Upper lobe of left lung (tissue), 6 donors: ENCODE measurements around the gene CDHR5. TPM values are rescaled to one million over a fixed set of nuclear protein-coding genes. Genes with fewer than 3 reads are reported as not detected.

Source experiments
- ATAC-seq, 2 donors: fragments of 200-7000 bp; cut with Tn5 transposase; one replicate each; pipeline ENCODE4 v1.9.1; 2022; ENCODE audit warnings: mild to moderate bottlenecking in 2 of 2, moderate library complexity in 2 of 2; ENCODE audit not compliant: low FRiP score in 2 of 2
- DNase-seq, 2 donors: peaks; one replicate each; pipeline ENCODE4 v3.0.0-alpha.2; 2019 to 2020
- H3K27ac ChIP-seq, 4 donors: fragments of 200-600 bp; sonication (generic); one replicate each; pipeline ENCODE4 v1.5.1; 2016 to 2019
- H3K27me3 ChIP-seq, 4 donors: fragments of 200-600 bp; sonication (generic); one replicate each; pipeline ENCODE4 v1.5.1; 2017 to 2019
- H3K36me3 ChIP-seq, 4 donors: fragments of 200-600 bp; sonication (generic); one replicate each; pipeline ENCODE4 v1.5.1; 2016 to 2019
- H3K4me1 ChIP-seq, 4 donors: fragments of 200-600 bp; sonication (generic); one replicate each; pipeline ENCODE4 v1.5.1; 2018 to 2019
- H3K4me3 ChIP-seq, 4 donors: fragments of 200-600 bp; sonication (generic); one replicate each; pipeline ENCODE4 v1.5.1; 2017 to 2019; ENCODE audit warnings: mild to moderate bottlenecking in 2 of 4, moderate library complexity in 1 of 4
- H3K9me3 ChIP-seq, 4 donors: fragments of 200-600 bp; sonication (generic); one replicate each; pipeline ENCODE4 v1.5.1; 2018 to 2019
- EP300 ChIP-seq, 4 donors: sonication (generic); formaldehyde crosslinking; IDR thresholded peaks; one replicate each; pipeline ENCODE4 v1.5.1; 2017; ENCODE audit warnings: antibody characterized with exemption in 4 of 4, control low read depth in 2 of 4
- POLR2A ChIP-seq, 4 donors: fragments of 450-650 bp; IDR thresholded peaks; one replicate each; pipeline ENCODE4 v1.5.1; 2016 to 2017; ENCODE audit warnings: antibody characterized with exemption in 4 of 4, mild to moderate bottlenecking in 2 of 4
- POLR2AphosphoS5 ChIP-seq, 2 donors: sonication (generic); formaldehyde crosslinking; IDR thresholded peaks; one replicate each; pipeline ENCODE4 v1.5.1; 2017; ENCODE audit warnings: antibody characterized with exemption in 2 of 2
- WGBS, 2 donors: methylation state at CpG; one replicate each; pipeline ENCODE4 v1.1.5; 2017 to 2018; 5-methylcytosine and 5-hydroxymethylcytosine counted together
- total RNA-seq, 6 donors: library from RNA; depleted of rRNA in 4 of 6; stranded (reverse); fragments of >200 nt in 4 of 6; gene quantifications; one replicate each; pipeline versions ENCODE4 v1.1.0 to v1.2.1, GENCODE V29; 2016 to 2021
- TF ChIP-seq, protein P1 (sequence below), 6 experiments: fragments of 450-650 bp in 4 of 6; fragments of 200-600 bp in 2 of 6; sonication (generic) in 2 of 6; IDR thresholded peaks; one replicate each; pipeline ENCODE4 v1.5.1; 2016 to 2019; ENCODE audit warnings: antibody characterized with exemption in 6 of 6
- donor health status: DM: no; HTN: no; CAD: no; lungs with moderate emphysema.
- donor health status: DM: no; HTN: yes; CAD: no; lungs with severe emphysema.

The CDHR5 gene
- total RNA-seq, 6 donors from 2014 or later = 0.40 TPM; not detected in 5

DNA sequence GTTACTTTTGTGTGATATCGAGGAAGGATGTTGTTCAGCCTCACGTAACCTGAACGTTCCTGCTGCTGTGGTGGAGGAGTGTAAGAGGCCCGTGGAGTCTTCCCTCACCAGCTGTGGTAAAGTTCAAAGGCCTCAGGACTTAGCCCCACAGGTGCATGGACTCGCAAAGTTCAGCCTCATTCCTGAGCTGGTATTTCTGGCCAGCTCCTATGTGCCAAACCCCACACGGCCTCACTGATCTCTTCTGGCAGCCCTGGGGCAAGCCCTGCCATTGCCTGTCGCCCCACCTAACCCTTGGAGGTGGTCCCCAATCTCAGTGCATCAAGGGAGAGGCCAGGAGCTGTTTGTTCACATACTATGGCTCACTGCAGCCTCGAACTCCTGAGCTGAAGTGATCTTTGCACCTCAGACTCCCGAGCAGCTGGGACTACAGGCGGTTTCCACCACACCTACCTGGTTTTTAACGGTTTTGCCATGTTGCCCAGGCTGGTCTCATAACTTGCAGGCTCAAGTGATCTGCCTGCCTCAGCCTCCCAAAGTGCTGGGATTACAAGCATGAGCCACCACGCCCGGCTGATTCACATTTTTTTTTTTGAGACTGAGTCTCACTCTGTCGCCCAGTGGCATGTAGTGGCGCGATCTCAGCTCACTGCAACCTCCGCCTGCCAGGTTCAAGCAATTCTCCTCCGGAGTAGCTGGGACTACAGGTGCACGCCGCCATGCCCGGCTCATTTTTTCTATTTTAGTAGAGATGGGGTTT is 46.3 kb downstream of the CDHR5 start:
- TF ChIP-seq EP300 (IDR thresholded peaks at IDR 0.05) (no peak), POLR2A (IDR thresholded peaks at IDR 0.05) (no peak), POLR2AphosphoS5 (IDR thresholded peaks at IDR 0.05) (no peak)
- TF ChIP-seq, protein P1, sequence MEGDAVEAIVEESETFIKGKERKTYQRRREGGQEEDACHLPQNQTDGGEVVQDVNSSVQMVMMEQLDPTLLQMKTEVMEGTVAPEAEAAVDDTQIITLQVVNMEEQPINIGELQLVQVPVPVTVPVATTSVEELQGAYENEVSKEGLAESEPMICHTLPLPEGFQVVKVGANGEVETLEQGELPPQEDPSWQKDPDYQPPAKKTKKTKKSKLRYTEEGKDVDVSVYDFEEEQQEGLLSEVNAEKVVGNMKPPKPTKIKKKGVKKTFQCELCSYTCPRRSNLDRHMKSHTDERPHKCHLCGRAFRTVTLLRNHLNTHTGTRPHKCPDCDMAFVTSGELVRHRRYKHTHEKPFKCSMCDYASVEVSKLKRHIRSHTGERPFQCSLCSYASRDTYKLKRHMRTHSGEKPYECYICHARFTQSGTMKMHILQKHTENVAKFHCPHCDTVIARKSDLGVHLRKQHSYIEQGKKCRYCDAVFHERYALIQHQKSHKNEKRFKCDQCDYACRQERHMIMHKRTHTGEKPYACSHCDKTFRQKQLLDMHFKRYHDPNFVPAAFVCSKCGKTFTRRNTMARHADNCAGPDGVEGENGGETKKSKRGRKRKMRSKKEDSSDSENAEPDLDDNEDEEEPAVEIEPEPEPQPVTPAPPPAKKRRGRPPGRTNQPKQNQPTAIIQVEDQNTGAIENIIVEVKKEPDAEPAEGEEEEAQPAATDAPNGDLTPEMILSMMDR (IDR thresholded peaks at IDR 0.05) = no peak
- Histone ChIP-seq H3K9me3 (no peaks in the 10 kb centered on the region), H3K4me1 (peaks cover 44 to 59% (median 49%) of the 10 kb centered on the region in 4 donors), H3K27ac (no peak overlapping the region), H3K4me3 (no peak overlapping the region), H3K27me3 (no peaks in the 10 kb centered on the region), H3K36me3 (peaks cover 4 to 19% (median 15%) of the 10 kb centered on the region in 4 donors)
- ATAC-seq (no peak), DNase-seq (no peak)
- WGBS, 2 donors = 79 to 81% methylated on average over 20 to 21 of the region's 21 CpGs

DNA sequence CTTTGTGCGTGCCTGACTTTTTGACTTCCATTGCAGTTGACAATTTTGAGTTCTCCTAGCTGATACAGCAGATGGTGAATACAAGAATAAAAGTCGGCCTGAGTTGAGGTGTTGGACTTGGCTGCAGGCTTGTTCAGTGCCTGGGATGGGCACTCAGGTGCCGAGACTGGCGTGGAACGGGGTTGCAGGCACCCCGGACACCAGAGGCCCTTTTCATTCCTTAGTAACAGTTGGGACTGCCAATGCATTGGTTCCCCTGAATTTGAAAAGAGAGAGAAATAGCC is 47.2 kb downstream of the CDHR5 start:
- 54 to 93% methylated on average over 3 to 6 of the region's 6 CpGs for WGBS, 2 donors
- ATAC-seq (no peak), DNase-seq (peak in 1 of 2 donors; percentile 23)
- Histone ChIP-seq H3K27ac (peak overlapping the region in 3 of 4 donors; percentile 92 to 97 (median 92)), H3K4me3 (peak overlapping the region in 3 of 4 donors; percentile 80 to 96 (median 88)), H3K36me3 (peaks cover 3 to 10% (median 6%) of the 10 kb centered on the region in 4 donors), H3K4me1 (peaks cover 45 to 61% (median 54%) of the 10 kb centered on the region in 4 donors), H3K27me3 (no peaks in the 10 kb centered on the region), H3K9me3 (no peaks in the 10 kb centered on the region)
- TF ChIP-seq POLR2A (IDR thresholded peaks at IDR 0.05) (no peak), EP300 (IDR thresholded peaks at IDR 0.05) (no peak), POLR2AphosphoS5 (IDR thresholded peaks at IDR 0.05) (no peak)
- TF ChIP-seq, protein P1 (IDR thresholded peaks at IDR 0.05) = no peak

DNA sequence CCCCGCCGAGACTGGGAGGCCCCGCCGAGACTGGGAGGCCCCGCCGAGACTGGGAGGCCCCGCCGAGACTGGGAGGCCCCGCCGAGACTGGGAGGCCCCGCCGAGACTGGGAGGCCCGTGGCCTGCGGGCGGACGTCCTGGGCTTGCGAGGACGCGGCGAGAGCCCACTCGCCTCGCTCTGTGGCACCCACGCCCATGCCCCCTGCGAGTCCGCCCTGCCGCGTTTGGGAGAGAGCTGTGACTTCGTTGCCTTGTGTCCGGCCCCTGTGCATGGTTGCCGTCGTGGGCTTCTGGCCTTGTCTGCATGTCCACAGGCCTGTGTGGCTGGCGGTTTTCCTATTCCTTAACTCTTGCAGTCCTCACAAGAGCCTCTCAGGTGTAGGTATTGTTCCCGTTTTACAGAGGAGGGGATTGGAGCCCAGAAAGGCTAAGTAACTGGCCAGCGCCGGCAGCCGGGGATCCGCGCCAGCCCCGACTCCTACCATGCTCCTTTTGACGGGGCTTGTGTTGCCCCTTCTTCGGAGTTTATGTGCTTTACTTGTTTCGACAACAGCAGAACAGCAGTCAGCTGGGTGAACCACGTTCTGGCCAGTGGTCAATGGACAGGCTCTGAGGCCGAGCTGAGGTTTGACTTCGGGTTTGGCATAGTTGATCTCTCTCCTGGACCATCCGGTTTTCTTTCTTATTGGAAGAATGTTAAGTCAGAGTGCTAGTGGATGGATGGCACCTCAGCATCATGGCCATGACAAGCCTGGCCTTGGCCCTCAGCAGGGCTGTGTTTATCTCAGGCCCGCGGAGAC is 47.7 kb downstream of the CDHR5 start:
- no peak for TF ChIP-seq EP300 (IDR thresholded peaks at IDR 0.05)
- TF ChIP-seq, protein P1 (IDR thresholded peaks at IDR 0.05) = no peak
- no peak for TF ChIP-seq POLR2A (IDR thresholded peaks at IDR 0.05)
- TF ChIP-seq POLR2AphosphoS5 (IDR thresholded peaks at IDR 0.05) = no peak

GRCh38 chr11:575996-576768 is 48.6 kb downstream of the CDHR5 start, which contains the start of gene PHRF1:
Gene PHRF1, plus strand, starts transcription at chr11:576470. Its CDS starts 5,043 bp downstream, at chr11:581513.
- Histone ChIP-seq H3K27ac (peak within 1 kb of the TSS; percentile 92 to 97 (median 94)), H3K4me1 (peaks cover 45 to 64% (median 52%) of the 10 kb centered on the region in 4 donors), H3K27me3 (no peaks in the 10 kb centered on the region), H3K36me3 (no peaks in the 10 kb centered on the region), H3K4me3 (peak within 1 kb of the TSS; percentile 78 to 96 (median 84)), H3K9me3 (no peaks in the 10 kb centered on the region)
- TF ChIP-seq POLR2A (IDR thresholded peaks at IDR 0.05) (peak; percentile 22 to 88 (median 70)), POLR2AphosphoS5 (IDR thresholded peaks at IDR 0.05) (peak; percentile 75 to 90), EP300 (IDR thresholded peaks at IDR 0.05) (peak in 1 of 4 donors; percentile 10)
- TF ChIP-seq, protein P1 (IDR thresholded peaks at IDR 0.05) = peak in 4 of 6 experiments; percentile 19 to 51 (median 26)
- peak; percentile 96 to 98 for DNase-seq
- WGBS, 2 donors = 0 to 6% methylated on average over 6 to 37 of the region's 99 CpGs
- ATAC-seq = peak; percentile 95 to 97

More for the DNA sequence above, 47.7 kb downstream of the CDHR5 start:
- Histone ChIP-seq H3K27ac (peak overlapping the region; percentile 92 to 97 (median 94)), H3K9me3 (no peaks in the 10 kb centered on the region), H3K4me3 (peak overlapping the region; percentile 78 to 96 (median 84)), H3K27me3 (no peaks in the 10 kb centered on the region), H3K36me3 (peaks cover 0 to 4% (median 4%) of the 10 kb centered on the region in 4 donors), H3K4me1 (peaks cover 45 to 61% (median 54%) of the 10 kb centered on the region in 4 donors)
- WGBS, 2 donors = 1 to 6% methylated on average over 15 to 25 of the region's 48 CpGs
- DNase-seq (peak in 1 of 2 donors; percentile 86), ATAC-seq (no peak)
